GM20000 (cell line): ENCODE measurements around the gene PARP3.

Source experiments
- DNase-seq: peaks from one replicate; pipeline ENCODE4 v3.0.0; 2012; ENCODE audit warnings: low spot score
- CTCF ChIP-seq: IDR thresholded peaks from 2 replicates; pipeline ENCODE4 v1.5.1; 2012; ENCODE audit warnings: mild to moderate bottlenecking, control low read depth; ENCODE audit errors: extremely low read depth, missing control alignments

Gene PARP3

DNA sequence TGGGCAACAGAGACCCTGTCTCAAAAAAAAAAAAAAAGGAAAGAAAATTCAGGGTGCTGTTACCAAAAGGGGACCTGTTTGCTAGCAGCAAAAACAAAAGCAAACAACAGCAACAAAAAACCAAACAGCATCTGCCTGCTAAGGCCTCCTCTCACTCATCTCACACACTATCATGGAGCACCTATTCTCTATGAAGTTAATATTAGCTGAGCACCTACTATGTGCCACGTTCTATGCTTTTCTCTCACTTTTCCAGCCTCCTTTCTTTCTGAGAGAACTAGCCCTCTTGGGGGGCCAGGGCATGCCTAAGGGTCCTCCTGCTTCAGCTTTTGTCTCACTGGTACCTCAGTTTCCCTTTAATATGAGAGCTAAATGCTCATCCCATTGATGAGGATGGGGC, 12.6 kb downstream of the PARP3 start:
- no peak for TF ChIP-seq CTCF
- no peak for DNase-seq

DNA sequence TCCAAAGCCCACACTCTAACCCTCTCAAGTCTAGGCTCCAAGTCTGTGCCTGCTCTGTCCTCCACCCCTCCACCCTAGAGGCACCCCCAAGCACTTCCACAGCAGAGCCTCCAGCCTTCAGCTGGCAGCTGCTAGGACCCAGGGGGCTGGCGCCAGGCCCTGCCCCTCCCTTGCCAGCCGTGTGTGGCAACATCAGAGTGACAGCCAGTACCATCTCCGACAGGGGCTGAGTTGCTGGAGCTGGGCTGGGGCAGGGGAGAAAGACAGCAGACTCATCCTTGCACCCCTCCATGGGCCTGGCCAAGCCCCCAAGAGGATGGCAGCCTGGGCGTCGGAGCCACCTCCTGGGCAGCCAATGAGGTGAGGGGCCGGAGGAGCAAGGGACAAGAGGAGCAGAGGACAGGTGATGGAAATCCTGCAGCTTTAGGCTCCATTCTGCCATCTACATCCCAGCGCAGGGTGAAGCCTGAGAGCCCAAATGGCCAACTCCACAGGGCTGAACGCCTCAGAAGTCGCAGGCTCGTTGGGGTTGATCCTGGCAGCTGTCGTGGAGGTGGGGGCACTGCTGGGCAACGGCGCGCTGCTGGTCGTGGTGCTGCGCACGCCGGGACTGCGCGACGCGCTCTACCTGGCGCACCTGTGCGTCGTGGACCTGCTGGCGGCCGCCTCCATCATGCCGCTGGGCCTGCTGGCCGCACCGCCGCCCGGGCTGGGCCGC, 13.2 kb downstream of the PARP3 start, which contains the start of gene GPR62:
TSS of gene GPR62 (plus strand) at position 207 of the 718 bp plus-strand sequence. CDS start at position 479, 272 bp downstream.
- TF ChIP-seq CTCF: no peak
- no peak for DNase-seq

DNA sequence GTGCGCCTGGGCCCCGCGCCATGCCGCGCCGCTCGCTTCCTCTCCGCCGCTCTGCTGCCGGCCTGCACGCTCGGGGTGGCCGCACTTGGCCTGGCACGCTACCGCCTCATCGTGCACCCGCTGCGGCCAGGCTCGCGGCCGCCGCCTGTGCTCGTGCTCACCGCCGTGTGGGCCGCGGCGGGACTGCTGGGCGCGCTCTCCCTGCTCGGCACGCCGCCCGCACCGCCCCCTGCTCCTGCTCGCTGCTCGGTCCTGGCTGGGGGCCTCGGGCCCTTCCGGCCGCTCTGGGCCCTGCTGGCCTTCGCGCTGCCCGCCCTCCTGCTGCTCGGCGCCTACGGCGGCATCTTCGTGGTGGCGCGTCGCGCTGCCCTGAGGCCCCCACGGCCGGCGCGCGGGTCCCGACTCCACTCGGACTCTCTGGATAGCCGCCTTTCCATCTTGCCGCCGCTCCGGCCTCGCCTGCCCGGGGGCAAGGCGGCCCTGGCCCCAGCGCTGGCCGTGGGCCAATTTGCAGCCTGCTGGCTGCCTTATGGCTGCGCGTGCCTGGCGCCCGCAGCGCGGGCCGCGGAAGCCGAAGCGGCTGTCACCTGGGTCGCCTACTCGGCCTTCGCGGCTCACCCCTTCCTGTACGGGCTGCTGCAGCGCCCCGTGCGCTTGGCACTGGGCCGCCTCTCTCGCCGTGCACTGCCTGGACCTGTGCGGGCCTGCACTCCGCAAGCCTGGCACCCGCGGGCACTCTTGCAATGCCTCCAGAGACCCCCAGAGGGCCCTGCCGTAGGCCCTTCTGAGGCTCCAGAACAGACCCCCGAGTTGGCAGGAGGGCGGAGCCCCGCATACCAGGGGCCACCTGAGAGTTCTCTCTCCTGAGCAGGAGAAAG, 14.0 kb downstream of the PARP3 start:
- peak; percentile 72 for DNase-seq
- TF ChIP-seq CTCF: no peak

GRCh38 chr3:51957520-51958205, 15.5 kb downstream of the PARP3 start:
- no peak for TF ChIP-seq CTCF
- DNase-seq: no peak

GRCh38 chr3:51958603-51959521, 16.7 kb downstream of the PARP3 start:
- TF ChIP-seq CTCF: no peak
- DNase-seq: no peak

DNA sequence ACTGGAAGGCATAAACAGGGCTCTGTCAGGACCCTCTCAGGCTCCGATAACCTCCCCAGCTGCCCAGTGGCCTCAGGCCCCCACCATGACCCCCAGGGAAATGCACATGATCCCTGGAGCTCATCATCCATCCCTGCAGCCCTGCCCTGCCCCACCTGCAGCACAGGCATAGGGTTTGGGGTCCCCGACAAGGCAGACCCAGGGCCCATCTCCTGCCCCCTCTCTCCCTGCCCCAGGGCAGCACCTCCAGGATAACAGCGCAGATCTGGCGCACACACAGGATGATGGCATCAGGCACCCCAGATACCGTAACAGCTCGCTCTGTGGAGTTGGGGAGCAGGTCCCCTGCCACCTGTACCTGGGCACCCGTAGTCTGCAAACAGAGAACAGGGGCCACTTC, 17.5 kb downstream of the PARP3 start:
- TF ChIP-seq CTCF: no peak
- DNase-seq: no peak
